Stimulated activated naive CD8-positive, alpha-beta T cell treated with anti-CD3 and anti-CD28 coated beads, Interleukin-15, amount 100 ng/mL, for 72 hours (primary cell): ENCODE data around the gene UBE2L5.

Experiments
- ATAC-seq: fragments of 150-1000 bp; cut with Tn5 transposase; 2 replicates; pipeline ENCODE4 v1.10.0; 2021; ENCODE audit warnings: mild to moderate bottlenecking, moderate library complexity
- DNase-seq, 2 donors: peaks; one replicate each; pipeline ENCODE4 v3.0.0; 2021 to 2022
- H3K27ac Mint-ChIP-seq, 2 donors: one replicate each; pipeline ENCODE4 v1.8.0; 2022; ENCODE audit warnings: mild to moderate bottlenecking in 2 of 2, mixed read lengths in 2 of 2, moderate library complexity in 2 of 2
- H3K27me3 Mint-ChIP-seq: one replicate; pipeline ENCODE4 v1.8.0; 2022; ENCODE audit warnings: mixed read lengths
- H3K4me1 Mint-ChIP-seq: one replicate; pipeline ENCODE4 v1.8.0; 2022; ENCODE audit warnings: mild to moderate bottlenecking, mixed read lengths
- H3K4me3 Mint-ChIP-seq, 2 donors: one replicate each; pipeline ENCODE4 v1.8.0; 2022; ENCODE audit warnings: mild to moderate bottlenecking in 2 of 2, mixed read lengths in 2 of 2, moderate library complexity in 1 of 2
- H3K9me3 Mint-ChIP-seq, 2 donors: one replicate each; pipeline ENCODE4 v1.8.0; 2022; ENCODE audit warnings: mixed read lengths in 2 of 2

UBE2L5 gene

GRCh38 chr13:30466841-30467252, 44.6 kb downstream of the UBE2L5 start:
- Mint-ChIP-seq H3K4me3 (peak overlapping the region; percentile 93 to 97), H3K27ac (peak overlapping the region in 1 of 2 donors; percentile 100), H3K4me1 (peaks cover 34% of the 10 kb centered on the region), H3K27me3 (peaks cover 9% of the 10 kb centered on the region), H3K9me3 (no peaks in the 10 kb centered on the region)
- ATAC-seq (no peak), DNase-seq (no peak)

- Mint-ChIP-seq H3K9me3 (no peaks in the 10 kb centered on the region), H3K27me3 (peaks cover 6% of the 10 kb centered on the region), H3K27ac (no peak overlapping the region), H3K4me3 (no peak overlapping the region), H3K4me1 (no peaks in the 10 kb centered on the region)
- DNase-seq (no peak), ATAC-seq (no peak)
Observed at GRCh38 chr13:30473675-30474074, 51.4 kb downstream of the UBE2L5 start.

GRCh38 chr13:30477346-30478195, 55.3 kb downstream of the UBE2L5 start:
- no peaks in the 10 kb centered on the region for H3K27me3 Mint-ChIP-seq
- DNase-seq (no peak), ATAC-seq (no peak)
- no peaks in the 10 kb centered on the region for H3K4me1 Mint-ChIP-seq
- H3K9me3 Mint-ChIP-seq: no peaks in the 10 kb centered on the region
- no peak overlapping the region for H3K4me3 Mint-ChIP-seq
- H3K27ac Mint-ChIP-seq: no peak overlapping the region
